B cell (primary cell): ENCODE measurements around the gene TBRG4. TPM values are rescaled to one million over a fixed set of nuclear protein-coding genes. Genes with fewer than 3 reads are reported as not detected.

ENCODE experiments used
- ATAC-seq: fragments of 200-7000 bp; cut with Tn5 transposase; one replicate; pipeline ENCODE4 v1.10.0; 2021; ENCODE audit warnings: low read depth, mild to moderate bottlenecking, moderate number of reproducible peaks, moderate library complexity
- CTCF ChIA-PET: fragments of 350-600 bp; sonication (Branson Sonifier 250); formaldehyde crosslinking; loops from one replicate; lab custom pipeline; 2021; ENCODE audit warnings: antibody characterized with exemption, inconsistent platforms; lab: Charles Lee
- POLR2A ChIA-PET: fragments of 350-600 bp; sonication (Branson Sonifier 250); formaldehyde crosslinking; loops from one replicate; lab custom pipeline; 2021; ENCODE audit warnings: antibody characterized with exemption; lab: Charles Lee
- DNase-seq: peaks from one replicate; pipeline ENCODE4 v3.0.0; 2013
- H2AFZ ChIP-seq: 2 replicates; pipeline ENCODE4 v1.6.1; 2012; ENCODE audit warnings: mild to moderate bottlenecking, low read depth, low read length; ENCODE audit not compliant: insufficient read depth, poor library complexity, severe bottlenecking
- H3K27ac ChIP-seq, 2 donors: 1 replicate in 1 of 2; 2 replicates in 1 of 2; pipeline ENCODE4 v1.5.1; 2012 to 2013; ENCODE audit warnings: low read length in 2 of 2, mild to moderate bottlenecking in 2 of 2, moderate library complexity in 1 of 2
- H3K27me3 ChIP-seq, 4 experiments: fragments of 200-600 bp in 1 of 4; sonication (generic) in 1 of 4; replicated peaks in 1 of 4; 1 replicate in 2 of 4; 2 replicates in 2 of 4; pipeline versions ENCODE4 v1.6.1 to v1.7.0; 2013 to 2016; ENCODE audit warnings: low read length in 3 of 4, mild to moderate bottlenecking in 2 of 4, mixed read lengths in 1 of 4, moderate library complexity in 1 of 4; ENCODE audit not compliant: insufficient read depth in 4 of 4, control insufficient read depth in 3 of 4; ENCODE audit errors: control extremely low read depth in 1 of 4
- H3K36me3 ChIP-seq, 2 experiments: replicated peaks in 1 of 2; 1 replicate in 1 of 2; 2 replicates in 1 of 2; pipeline versions ENCODE4 v1.6.1 to v1.7.1; 2013; ENCODE audit warnings: low read length in 1 of 2; ENCODE audit not compliant: insufficient read depth in 2 of 2, control insufficient read depth in 1 of 2; ENCODE audit errors: control extremely low read depth in 1 of 2, extremely low read depth in 1 of 2
- H3K4me1 ChIP-seq, 2 donors: fragments of 200-600 bp in 1 of 2; sonication (generic) in 1 of 2; 1 replicate in 1 of 2; 2 replicates in 1 of 2; pipeline versions ENCODE4 v1.5.1 to v1.6.1; 2013 to 2017; ENCODE audit warnings: low read length in 2 of 2; ENCODE audit not compliant: control insufficient read depth in 2 of 2, insufficient read depth in 2 of 2
- H3K4me2 ChIP-seq: replicated peaks from 2 replicates; pipeline ENCODE3; 2012; ENCODE audit warnings: mild to moderate bottlenecking, low read depth, low read length; ENCODE audit not compliant: poor library complexity, severe bottlenecking
- H3K4me3 ChIP-seq, 5 experiments: fragments of 200-600 bp in 1 of 5; sonication (generic) in 1 of 5; 1 replicate in 3 of 5; 2 replicates in 2 of 5; pipeline versions ENCODE4 v1.5.1 to v1.7.0; 2011 to 2016; ENCODE audit warnings: low read length in 4 of 5, mild to moderate bottlenecking in 4 of 5, low read depth in 2 of 5, control low read depth in 1 of 5, moderate library complexity in 1 of 5; ENCODE audit not compliant: insufficient read depth in 1 of 5; ENCODE audit errors: control extremely low read depth in 1 of 5, extremely low read depth in 1 of 5
- H3K79me2 ChIP-seq: fragments of 200-600 bp; sonication (generic); one replicate; pipeline ENCODE4 v1.6.0; 2016; ENCODE audit warnings: low read length; ENCODE audit not compliant: control insufficient read depth, insufficient read depth
- H3K9ac ChIP-seq: fragments of 200-600 bp; sonication (generic); 2 replicates; pipeline ENCODE4 v1.6.1; 2017; ENCODE audit warnings: mild to moderate bottlenecking, low read length, moderate library complexity
- H3K9me3 ChIP-seq, 3 donors: one replicate each; pipeline versions ENCODE4 v1.6.1 to v1.7.1; 2013; ENCODE audit warnings: low read length in 2 of 3; ENCODE audit not compliant: control insufficient read depth in 2 of 3, insufficient read depth in 1 of 3; ENCODE audit errors: control extremely low read depth in 1 of 3
- H4K20me1 ChIP-seq: 2 replicates; pipeline ENCODE4 v1.6.0; 2012; ENCODE audit warnings: mild to moderate bottlenecking, low read length; ENCODE audit not compliant: insufficient read depth, control insufficient read depth, poor library complexity, severe bottlenecking
- H3K27ac Mint-ChIP-seq: one replicate; pipeline ENCODE4 v1.8.0; 2021; ENCODE audit warnings: mixed read lengths
- H3K27me3 Mint-ChIP-seq: one replicate; pipeline ENCODE4 v1.8.0; 2021; ENCODE audit warnings: mixed read lengths
- H3K4me1 Mint-ChIP-seq: one replicate; pipeline ENCODE4 v1.8.0; 2021; ENCODE audit warnings: mixed read lengths
- H3K4me3 Mint-ChIP-seq: one replicate; pipeline ENCODE4 v1.8.0; 2021; ENCODE audit warnings: mixed read lengths
- H3K9me3 Mint-ChIP-seq: one replicate; pipeline ENCODE4 v1.8.0; 2022; ENCODE audit warnings: mixed read lengths; ENCODE audit not compliant: insufficient read depth
- EZH2 ChIP-seq: IDR thresholded peaks from 2 replicates; pipeline ENCODE4 v1.6.1; 2012; ENCODE audit warnings: borderline replicate concordance, low read depth, mild to moderate bottlenecking, moderate library complexity, low read length; ENCODE audit not compliant: insufficient read depth, poor library complexity, severe bottlenecking
- WGBS: methylation state at CpG from one replicate; pipeline ENCODE4 v1.1.5; 2013; ENCODE audit warnings: missing lambda C conversion rate; ENCODE audit not compliant: insufficient coverage; 5-methylcytosine and 5-hydroxymethylcytosine counted together
- intact Hi-C: fragments of 100-400 bp; cut with micrococcal nuclease; formaldehyde crosslinking; loops from one replicate; pipeline ENCODE4 v1.10.0; 2022
- polyA plus RNA-seq: library from polyadenylated mRNA; depleted of rRNA; stranded (reverse); fragments of >200 nt; gene quantifications from 2 replicates; pipeline ENCODE4 v1.2.3, GENCODE V29; 2012
- total RNA-seq, 2 donors: library from RNA; stranded (reverse); fragments of 120-200 nt in 1 of 2; gene quantifications; 1 replicate in 1 of 2; 2 replicates in 1 of 2; pipeline versions ENCODE4 v1.2.3 to v1.2.4, GENCODE V29; 2013 to 2022
- TF ChIP-seq, protein P1 (sequence below): fragments of 200-600 bp; IDR thresholded peaks from one replicate; pipeline ENCODE4 v1.8.0; 2022; ENCODE audit warnings: antibody characterized with exemption, mild to moderate bottlenecking

The TBRG4 gene
- total and polyA plus RNA-seq, 2 donors (not counting 1 experiment from before 2014, with no cell fraction given): 92.8 to 111 TPM

DNA sequence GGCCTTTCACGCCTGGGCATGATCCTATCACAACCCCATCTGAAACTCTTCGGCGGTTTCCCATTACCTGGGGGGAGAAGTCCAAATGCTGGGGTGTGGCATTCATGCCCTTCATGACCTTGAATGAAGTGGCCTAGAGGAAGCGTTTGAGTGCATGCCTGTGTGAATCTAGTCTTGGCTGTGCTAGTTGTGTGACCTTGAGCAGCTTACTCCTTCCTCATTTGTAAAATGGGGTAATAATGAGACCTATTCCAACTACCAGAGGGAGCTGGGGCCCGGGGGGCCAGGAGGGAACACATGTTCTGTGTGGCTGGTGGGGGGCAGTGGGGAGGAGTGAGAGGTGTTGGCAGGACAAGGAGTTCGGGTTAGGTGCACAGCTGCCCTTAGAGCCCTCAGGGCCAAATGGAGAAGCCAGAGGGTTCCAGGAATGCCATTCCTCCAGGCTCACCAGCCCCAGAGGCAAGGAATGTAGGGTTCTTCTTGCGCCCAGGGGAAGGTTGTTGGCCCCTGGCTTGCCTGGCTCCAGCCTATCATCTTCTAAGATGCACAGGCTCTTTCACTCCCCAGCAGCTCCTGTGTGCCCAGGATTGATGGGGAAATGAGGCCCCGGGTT, 21.3 kb upstream of the TBRG4 start:
- no peak overlapping the region for H3K4me3 ChIP-seq
- peaks cover 0 to 4% of the 10 kb centered on the region in 2 donors for H3K4me1 ChIP-seq
- Mint-ChIP-seq H3K9me3 (no peaks in the 10 kb centered on the region), H3K27ac (no peak overlapping the region), H3K4me1 (peaks cover 7% of the 10 kb centered on the region), H3K4me3 (no peak overlapping the region), H3K27me3 (no peaks in the 10 kb centered on the region)
- no peak for ATAC-seq
- intact Hi-C loops: no loop called here
- H4K20me1 ChIP-seq: no peaks in the 10 kb centered on the region
- no peak overlapping the region for H2AFZ ChIP-seq
- no peak overlapping the region for H3K27ac ChIP-seq
- no peak for DNase-seq
- H3K4me2 ChIP-seq: no peak overlapping the region
- no peak overlapping the region for H3K9ac ChIP-seq
- 94% methylated on average over 5 of the region's 8 CpGs for WGBS
- H3K36me3 ChIP-seq: no peaks in the 10 kb centered on the region
- H3K79me2 ChIP-seq: no peaks in the 10 kb centered on the region
- H3K27me3 ChIP-seq: peaks cover 0 to 3% (median 0%) of the 10 kb centered on the region in 4 experiments
- ChIA-PET POLR2A (no interaction called here), CTCF (interaction anchor here (5.9 to 6.7 kb wide), 2 partner anchors 159 to 275 kb away, joined by 125 to 189 read pairs; no protein-coding TSS in a partner anchor)
- no peaks in the 10 kb centered on the region for H3K9me3 ChIP-seq
- no peak for TF ChIP-seq EZH2
- TF ChIP-seq, protein P1, sequence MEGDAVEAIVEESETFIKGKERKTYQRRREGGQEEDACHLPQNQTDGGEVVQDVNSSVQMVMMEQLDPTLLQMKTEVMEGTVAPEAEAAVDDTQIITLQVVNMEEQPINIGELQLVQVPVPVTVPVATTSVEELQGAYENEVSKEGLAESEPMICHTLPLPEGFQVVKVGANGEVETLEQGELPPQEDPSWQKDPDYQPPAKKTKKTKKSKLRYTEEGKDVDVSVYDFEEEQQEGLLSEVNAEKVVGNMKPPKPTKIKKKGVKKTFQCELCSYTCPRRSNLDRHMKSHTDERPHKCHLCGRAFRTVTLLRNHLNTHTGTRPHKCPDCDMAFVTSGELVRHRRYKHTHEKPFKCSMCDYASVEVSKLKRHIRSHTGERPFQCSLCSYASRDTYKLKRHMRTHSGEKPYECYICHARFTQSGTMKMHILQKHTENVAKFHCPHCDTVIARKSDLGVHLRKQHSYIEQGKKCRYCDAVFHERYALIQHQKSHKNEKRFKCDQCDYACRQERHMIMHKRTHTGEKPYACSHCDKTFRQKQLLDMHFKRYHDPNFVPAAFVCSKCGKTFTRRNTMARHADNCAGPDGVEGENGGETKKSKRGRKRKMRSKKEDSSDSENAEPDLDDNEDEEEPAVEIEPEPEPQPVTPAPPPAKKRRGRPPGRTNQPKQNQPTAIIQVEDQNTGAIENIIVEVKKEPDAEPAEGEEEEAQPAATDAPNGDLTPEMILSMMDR: no peak

DNA sequence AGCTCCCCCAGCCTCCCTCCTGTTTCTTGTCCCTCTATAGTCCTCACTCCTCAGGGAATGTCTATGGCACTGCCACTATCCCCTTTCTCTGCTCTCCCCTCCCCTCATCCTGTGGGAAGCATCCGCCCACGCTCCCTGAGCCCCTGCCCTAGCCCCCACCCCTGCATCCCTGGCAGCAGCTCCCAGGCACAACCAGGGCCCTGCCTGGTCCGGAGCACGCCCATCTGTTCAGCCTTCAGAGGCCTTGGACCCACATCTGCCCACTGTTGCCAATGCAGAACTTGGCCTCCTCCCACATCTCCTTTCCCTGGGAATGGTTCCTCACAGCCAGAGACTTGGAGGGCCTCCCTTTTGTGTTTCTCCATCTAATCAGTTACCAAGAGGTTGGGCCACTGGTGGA, 20.4 kb upstream of the TBRG4 start:
- H3K27me3 Mint-ChIP-seq: no peaks in the 10 kb centered on the region
- intact Hi-C loops: no loop called here
- Histone ChIP-seq H3K79me2 (no peaks in the 10 kb centered on the region), H3K36me3 (no peaks in the 10 kb centered on the region), H3K27me3 (peaks cover 0 to 3% (median 0%) of the 10 kb centered on the region in 4 experiments), H3K27ac (no peak overlapping the region), H3K9me3 (no peaks in the 10 kb centered on the region), H2AFZ (no peak overlapping the region), H3K4me2 (no peak overlapping the region), H3K4me1 (peaks cover 0 to 4% of the 10 kb centered on the region in 2 donors), H3K9ac (no peak overlapping the region), H3K4me3 (no peak overlapping the region), H4K20me1 (no peaks in the 10 kb centered on the region)
- TF ChIP-seq, protein P1: no peak
- TF ChIP-seq EZH2: no peak
- no peak for DNase-seq
- no peak overlapping the region for H3K4me3 Mint-ChIP-seq
- H3K4me1 Mint-ChIP-seq: peaks cover 7% of the 10 kb centered on the region
- no peak for ATAC-seq
- H3K27ac Mint-ChIP-seq: no peak overlapping the region
- H3K9me3 Mint-ChIP-seq: no peaks in the 10 kb centered on the region
- POLR2A ChIA-PET: no interaction called here
- whole genome bisulfite sequencing: 75% methylated on average over 4 of the region's 4 CpGs
- CTCF ChIA-PET: no interaction called here
